ENCODE measurements around the gene ASB3.

- TF ChIP-seq REST (tag by site-specific recombination; IDR thresholded peaks at IDR 0.05) (no peak), TCF7L2 (IDR thresholded peaks at IDR 0.05; ENCODE audit: borderline replicate concordance, low read depth, low read length) (no peak), CTCF (tag by site-specific recombination; IDR thresholded peaks at IDR 0.05) (no peak), ZNF138 (tag by site-specific recombination; IDR thresholded peaks at IDR 0.05; ENCODE audit: borderline replicate concordance) (no peak), ZNF558 (tag by site-specific recombination; IDR thresholded peaks at IDR 0.05) (no peak), ZNF184 (tag by site-specific recombination; IDR thresholded peaks at IDR 0.05) (no peak), ZNF311 (tag by site-specific recombination; IDR thresholded peaks at IDR 0.05; ENCODE audit: borderline replicate concordance) (no peak), ZNF623 (tag by site-specific recombination; IDR thresholded peaks at IDR 0.05) (no peak)
Measured at GRCh38 chr2:53750041-53750768, 36.5 kb downstream of the ASB3 start.

All from HEK293 (cell line).